Neural progenitor cell (in vitro differentiated cells): Measurements from ENCODE around the gene RAB35.

Experiments used
- EZH2phosphoT487 ChIP-seq: fragments of 200-600 bp; sonication (generic); IDR thresholded peaks from 2 replicates; pipeline ENCODE4 v1.6.1; 2017; ENCODE audit warnings: antibody characterized with exemption
- TF ChIP-seq, protein P1 (sequence below): fragments of 200-600 bp; sonication (generic); IDR thresholded peaks from 2 replicates; pipeline ENCODE4 v1.5.1; 2017; ENCODE audit warnings: antibody characterized with exemption, mild to moderate bottlenecking

DNA sequence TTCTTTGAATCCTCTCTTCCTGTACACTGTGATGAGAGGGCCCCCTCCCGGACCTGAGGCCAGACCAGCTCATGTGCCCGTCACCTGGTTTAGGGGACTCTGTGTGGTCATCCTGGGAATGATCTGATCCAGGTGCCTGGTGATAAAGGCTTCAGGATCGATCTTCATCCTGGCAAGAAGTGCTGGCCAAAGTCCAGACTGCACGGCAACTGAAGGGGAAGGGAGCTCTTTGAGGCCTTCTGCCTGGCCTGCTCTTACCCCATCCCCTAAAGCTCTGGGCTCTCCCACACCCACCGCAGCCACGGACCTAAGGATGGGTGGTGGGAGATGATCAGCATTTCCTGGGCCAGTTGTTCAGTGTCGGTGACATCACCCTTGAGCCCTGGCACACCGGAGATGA, 46.2 kb upstream of the RAB35 start:
- TF ChIP-seq, protein P1, sequence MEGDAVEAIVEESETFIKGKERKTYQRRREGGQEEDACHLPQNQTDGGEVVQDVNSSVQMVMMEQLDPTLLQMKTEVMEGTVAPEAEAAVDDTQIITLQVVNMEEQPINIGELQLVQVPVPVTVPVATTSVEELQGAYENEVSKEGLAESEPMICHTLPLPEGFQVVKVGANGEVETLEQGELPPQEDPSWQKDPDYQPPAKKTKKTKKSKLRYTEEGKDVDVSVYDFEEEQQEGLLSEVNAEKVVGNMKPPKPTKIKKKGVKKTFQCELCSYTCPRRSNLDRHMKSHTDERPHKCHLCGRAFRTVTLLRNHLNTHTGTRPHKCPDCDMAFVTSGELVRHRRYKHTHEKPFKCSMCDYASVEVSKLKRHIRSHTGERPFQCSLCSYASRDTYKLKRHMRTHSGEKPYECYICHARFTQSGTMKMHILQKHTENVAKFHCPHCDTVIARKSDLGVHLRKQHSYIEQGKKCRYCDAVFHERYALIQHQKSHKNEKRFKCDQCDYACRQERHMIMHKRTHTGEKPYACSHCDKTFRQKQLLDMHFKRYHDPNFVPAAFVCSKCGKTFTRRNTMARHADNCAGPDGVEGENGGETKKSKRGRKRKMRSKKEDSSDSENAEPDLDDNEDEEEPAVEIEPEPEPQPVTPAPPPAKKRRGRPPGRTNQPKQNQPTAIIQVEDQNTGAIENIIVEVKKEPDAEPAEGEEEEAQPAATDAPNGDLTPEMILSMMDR, result no peak
- TF ChIP-seq EZH2phosphoT487, result no peak
